ENCODE measurements around the gene SPEF2. TPM values are rescaled to one million over a fixed set of nuclear protein-coding genes. Genes with fewer than 3 reads are reported as not detected.
"Not testable (repeated sequence)": the region's sequence is repeated elsewhere in the genome, so short reads cannot be mapped to it uniquely, and the experiment has no call there.

Gene SPEF2
- total and polyA plus RNA-seq, 5 donors from 2014 or later = 0.75 to 4.4 (median 1.5) TPM

DNA sequence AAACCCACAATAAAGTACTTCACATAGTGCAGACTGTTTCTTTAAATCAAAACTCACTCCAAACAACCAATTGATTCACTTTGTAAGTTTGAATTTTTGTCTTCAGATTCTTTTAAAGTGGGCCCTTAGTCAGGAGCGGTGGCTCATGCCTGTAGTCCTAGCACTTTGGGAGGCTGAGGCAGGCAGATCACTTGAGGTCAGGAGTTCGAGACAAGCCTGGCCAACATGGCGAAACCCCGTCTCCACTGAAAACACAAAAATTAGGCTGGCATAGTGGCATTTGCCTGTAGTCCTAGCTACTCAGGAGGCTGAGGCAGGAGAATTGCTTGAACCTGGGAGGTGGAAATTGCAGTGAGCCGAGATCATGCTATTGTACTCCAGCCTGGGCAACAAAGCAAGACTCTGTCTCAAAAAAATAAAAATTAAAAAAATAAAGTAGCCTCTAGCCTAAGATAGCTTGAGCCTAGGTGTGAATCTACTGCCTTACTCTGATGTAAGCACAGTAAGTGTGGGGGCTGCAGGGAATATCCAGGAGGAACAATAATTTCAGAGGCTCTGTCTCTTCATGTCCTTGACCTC lies 238.6 kb downstream of the SPEF2 start:
- DNase-seq = peak in 1 of 3 donors; percentile 44

DNA sequence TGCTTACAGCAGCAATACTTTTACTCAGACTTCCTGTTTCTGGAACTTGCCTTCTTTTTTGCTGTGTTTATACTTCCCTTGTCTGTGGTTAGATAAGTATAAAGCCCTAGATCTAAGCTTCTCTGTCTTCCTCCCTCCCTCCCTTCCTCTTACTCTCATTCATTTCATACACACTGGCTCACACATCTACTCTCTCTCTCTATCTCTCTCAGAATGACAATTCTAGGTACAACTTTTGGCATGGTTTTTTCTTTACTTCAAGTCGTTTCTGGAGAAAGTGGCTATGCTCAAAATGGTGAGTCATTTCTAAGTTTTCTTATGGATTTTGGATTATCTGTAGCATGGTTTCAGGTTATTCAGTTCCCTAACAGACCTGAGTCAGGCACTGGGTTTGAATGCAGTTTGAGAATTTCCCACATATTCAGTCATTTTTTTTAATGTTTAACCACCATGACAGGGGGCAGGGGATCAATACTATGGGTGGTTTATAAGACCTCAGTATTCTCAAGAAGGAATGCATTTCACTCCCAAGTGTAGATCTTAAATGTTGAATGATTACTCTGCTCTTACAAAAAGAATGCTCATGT lies 239.2 kb downstream of the SPEF2 start, which contains the start of gene IL7R:
Gene IL7R, plus strand, starts transcription at position 127 of the 587 bp plus-strand sequence. Its CDS starts 87 bp downstream, at position 214.
- Mint-ChIP-seq H3K27me3 (peaks cover 4% of the 10 kb centered on the region), H3K27ac (peak within 1 kb of the TSS; percentile 100), H3K4me3 (peak within 1 kb of the TSS; percentile 77 to 94 (median 94)), H3K36me3 (peaks cover 36% of the 10 kb centered on the region), H3K4me1 (peaks cover 26 to 74% (median 50%) of the 10 kb centered on the region in 4 donors), H3K9me3 (peaks cover 0 to 2% (median 0%) of the 10 kb centered on the region in 7 donors)
- Histone ChIP-seq H3K9me3 (ENCODE audit: control insufficient read depth in 2 of 2, low read length in 2 of 2) (no peaks in the 10 kb centered on the region), H3K4me3 (ENCODE audit: low read depth, low read length) (peak within 1 kb of the TSS; percentile 100), H3K36me3 (ENCODE audit: control insufficient read depth, insufficient read depth, low read length) (peaks cover 26% of the 10 kb centered on the region), H3K4me1 (ENCODE audit: control insufficient read depth, insufficient read depth, low read length, poor library complexity, severe bottlenecking) (peaks cover 69% of the 10 kb centered on the region), H3K27me3 (ENCODE audit: control insufficient read depth, insufficient read depth, low read length) (no peaks in the 10 kb centered on the region), H3K27ac (ENCODE audit: insufficient read depth, low read length, poor library complexity, severe bottlenecking) (peak within 1 kb of the TSS; percentile 98)
- DNase-seq (peak in 2 of 3 donors; percentile 76 to 77), ATAC-seq (ENCODE audit: low read depth in 2 of 2) (peak; percentile 36 to 43)

More for the DNA sequence above, 238.6 kb downstream of the SPEF2 start:
- Histone ChIP-seq H3K4me3 (ENCODE audit: low read depth, low read length) (peak overlapping the region; percentile 100), H3K27ac (ENCODE audit: insufficient read depth, low read length, poor library complexity, severe bottlenecking) (peak overlapping the region; percentile 98), H3K36me3 (ENCODE audit: control insufficient read depth, insufficient read depth, low read length) (peaks cover 20% of the 10 kb centered on the region), H3K4me1 (ENCODE audit: control insufficient read depth, insufficient read depth, low read length, poor library complexity, severe bottlenecking) (peaks cover 69% of the 10 kb centered on the region)
- ATAC-seq (ENCODE audit: low read depth in 2 of 2); H3K27me3 Mint-ChIP-seq; H3K9me3 Mint-ChIP-seq; H3K9me3 ChIP-seq (ENCODE audit: control insufficient read depth in 2 of 2, low read length in 2 of 2); H3K27me3 ChIP-seq (ENCODE audit: control insufficient read depth, insufficient read depth, low read length): not testable (repeated sequence)
- Mint-ChIP-seq H3K4me1 (peaks cover 26 to 74% (median 46%) of the 10 kb centered on the region in 4 donors), H3K27ac (peak overlapping the region; percentile 92 to 100 (median 97)), H3K4me3 (peak overlapping the region; percentile 77 to 94 (median 93)), H3K36me3 (peaks cover 30% of the 10 kb centered on the region)

DNA sequence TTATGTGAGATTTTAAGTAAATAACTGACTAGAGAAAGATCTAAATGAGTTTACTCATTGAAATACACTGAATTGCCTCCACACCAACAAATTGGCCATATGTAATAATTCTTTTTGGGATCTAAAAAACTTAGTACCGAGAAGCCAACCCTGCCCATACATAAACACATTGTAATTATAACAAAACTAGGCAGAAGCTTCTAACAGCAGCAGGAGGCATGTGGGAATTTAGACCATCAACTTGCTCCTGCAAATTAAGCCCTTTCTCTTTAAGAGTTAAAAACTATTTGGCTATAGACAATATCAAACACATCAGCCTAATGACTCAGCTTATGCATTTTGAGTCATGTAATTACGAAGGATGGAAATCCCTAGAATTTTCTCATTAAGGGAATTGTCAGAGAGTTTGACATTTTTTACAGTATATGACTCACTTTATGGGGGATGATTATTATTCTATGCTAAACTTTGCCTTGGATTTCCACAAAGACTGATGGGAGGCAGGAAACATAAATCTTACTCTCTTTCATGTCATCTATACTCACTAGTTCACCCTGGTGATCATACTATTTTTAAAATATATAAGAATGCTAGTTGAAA lies 240.0 kb downstream of the SPEF2 start:
- ATAC-seq (ENCODE audit: low read depth in 2 of 2) (no peak), DNase-seq (peak in 2 of 3 donors; percentile 13 to 31)
- H3K4me3 ChIP-seq (ENCODE audit: low read depth, low read length) = peak overlapping the region; percentile 100

DNA sequence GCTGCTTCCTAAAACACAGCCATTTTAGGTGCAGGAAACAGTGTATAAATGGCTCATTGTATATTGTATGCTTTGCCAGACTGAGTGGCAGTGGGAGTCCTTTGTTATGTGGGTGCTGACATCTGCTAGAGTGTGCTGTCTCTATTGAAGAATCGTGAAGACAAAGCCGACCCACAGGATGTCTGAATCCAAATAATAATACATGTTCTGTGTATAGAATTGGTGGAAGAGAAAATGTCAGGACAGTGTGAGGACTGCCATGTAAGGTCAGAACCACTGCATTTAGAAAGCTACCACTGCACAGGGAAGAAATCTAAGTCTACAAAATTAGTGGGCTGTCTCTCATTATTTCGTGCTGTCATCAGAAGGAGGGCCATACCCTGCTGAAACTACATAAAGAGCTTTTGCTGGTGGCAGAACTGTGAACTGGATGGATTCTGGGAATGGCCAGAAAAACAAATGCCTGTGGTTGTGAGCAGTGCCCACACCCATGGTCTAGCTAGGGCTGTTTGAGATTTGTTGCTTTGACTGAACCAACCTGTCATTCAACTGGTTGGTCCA lies 241.5 kb downstream of the SPEF2 start:
- Mint-ChIP-seq H3K36me3 (peaks cover 60% of the 10 kb centered on the region), H3K27ac (peak overlapping the region; percentile 85 to 98 (median 93)), H3K4me1 (peaks cover 24 to 74% (median 56%) of the 10 kb centered on the region in 4 donors), H3K9me3 (peaks cover 0 to 2% (median 0%) of the 10 kb centered on the region in 7 donors), H3K27me3 (no peaks in the 10 kb centered on the region), H3K4me3 (peak overlapping the region; percentile 77 to 95 (median 94))
- DNase-seq (peak in 2 of 3 donors; percentile 13 to 57), ATAC-seq (ENCODE audit: low read depth in 2 of 2) (peak; percentile 11 to 16)
- H3K27me3 ChIP-seq (ENCODE audit: control insufficient read depth, insufficient read depth, low read length) = no peaks in the 10 kb centered on the region
- H3K4me1 ChIP-seq (ENCODE audit: control insufficient read depth, insufficient read depth, low read length, poor library complexity, severe bottlenecking) = peaks cover 63% of the 10 kb centered on the region
- peaks cover 0 to under 1% of the 10 kb centered on the region in 2 experiments for H3K9me3 ChIP-seq (ENCODE audit: control insufficient read depth in 2 of 2, low read length in 2 of 2)
- H3K36me3 ChIP-seq (ENCODE audit: control insufficient read depth, insufficient read depth, low read length) = peaks cover 49% of the 10 kb centered on the region
- H3K4me3 ChIP-seq (ENCODE audit: low read depth, low read length) = peak overlapping the region; percentile 100
- H3K27ac ChIP-seq (ENCODE audit: insufficient read depth, low read length, poor library complexity, severe bottlenecking) = peak overlapping the region; percentile 98

More for the DNA sequence above, 240.0 kb downstream of the SPEF2 start:
- Histone ChIP-seq H3K4me1 (ENCODE audit: control insufficient read depth, insufficient read depth, low read length, poor library complexity, severe bottlenecking) (peaks cover 69% of the 10 kb centered on the region), H3K27ac (ENCODE audit: insufficient read depth, low read length, poor library complexity, severe bottlenecking) (peak overlapping the region; percentile 98), H3K9me3 (ENCODE audit: control insufficient read depth in 2 of 2, low read length in 2 of 2) (no peaks in the 10 kb centered on the region), H3K36me3 (ENCODE audit: control insufficient read depth, insufficient read depth, low read length) (peaks cover 34% of the 10 kb centered on the region), H3K27me3 (ENCODE audit: control insufficient read depth, insufficient read depth, low read length) (no peaks in the 10 kb centered on the region)
- peak overlapping the region; percentile 92 to 100 (median 97) for H3K27ac Mint-ChIP-seq
- H3K36me3 Mint-ChIP-seq = peaks cover 45% of the 10 kb centered on the region
- peaks cover 26 to 74% (median 53%) of the 10 kb centered on the region in 4 donors for H3K4me1 Mint-ChIP-seq
- H3K9me3 Mint-ChIP-seq = peaks cover 0 to 2% (median 0%) of the 10 kb centered on the region in 7 donors
- H3K27me3 Mint-ChIP-seq = peaks cover 4% of the 10 kb centered on the region
- H3K4me3 Mint-ChIP-seq = peak overlapping the region; percentile 77 to 94 (median 93)

GRCh38 chr5:35860686-35861085 lies 243.0 kb downstream of the SPEF2 start:
- peaks cover 0 to 4% (median 2%) of the 10 kb centered on the region in 7 donors for H3K9me3 Mint-ChIP-seq
- peaks cover 49% of the 10 kb centered on the region for H3K4me1 ChIP-seq (ENCODE audit: control insufficient read depth, insufficient read depth, low read length, poor library complexity, severe bottlenecking)
- no peak for DNase-seq
- no peaks in the 10 kb centered on the region for H3K27me3 Mint-ChIP-seq
- no peak for ATAC-seq (ENCODE audit: low read depth in 2 of 2)
- H3K36me3 Mint-ChIP-seq = peaks cover 75% of the 10 kb centered on the region
- H3K4me3 Mint-ChIP-seq = peak overlapping the region; percentile 77 to 95 (median 94)
- H3K27me3 ChIP-seq (ENCODE audit: control insufficient read depth, insufficient read depth, low read length) = no peaks in the 10 kb centered on the region
- H3K36me3 ChIP-seq (ENCODE audit: control insufficient read depth, insufficient read depth, low read length) = peaks cover 59% of the 10 kb centered on the region
- H3K9me3 ChIP-seq (ENCODE audit: control insufficient read depth in 2 of 2, low read length in 2 of 2) = peaks cover 0 to 4% of the 10 kb centered on the region in 2 experiments
- H3K4me3 ChIP-seq (ENCODE audit: low read depth, low read length) = peak overlapping the region; percentile 100
- no peak overlapping the region for H3K27ac ChIP-seq (ENCODE audit: insufficient read depth, low read length, poor library complexity, severe bottlenecking)
- H3K4me1 Mint-ChIP-seq = peaks cover 19 to 72% (median 50%) of the 10 kb centered on the region in 4 donors
- H3K27ac Mint-ChIP-seq = peak overlapping the region; percentile 67 to 98 (median 85)

DNA sequence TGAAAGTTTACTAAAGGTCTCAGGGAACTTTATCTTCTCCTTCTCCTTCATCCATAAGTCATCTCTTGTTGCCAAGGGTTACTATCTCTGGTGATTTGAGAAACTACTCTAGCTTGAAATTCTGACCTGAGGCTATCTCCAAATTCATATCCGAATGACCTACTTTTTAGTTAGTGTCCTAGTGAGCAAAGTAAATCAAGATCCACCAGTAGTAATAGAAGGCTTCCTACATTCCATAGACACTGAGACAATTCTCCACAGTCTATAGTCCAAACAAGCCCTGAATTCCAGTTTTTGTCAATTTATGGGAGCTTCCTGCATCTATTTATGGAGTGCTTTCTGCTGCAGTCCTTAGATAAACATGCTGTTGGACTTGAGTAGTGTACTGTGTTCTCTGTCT lies 244.1 kb downstream of the SPEF2 start:
- ATAC-seq (ENCODE audit: low read depth in 2 of 2) (no peak), DNase-seq (no peak)
- peak overlapping the region; percentile 77 to 95 (median 94) for H3K4me3 Mint-ChIP-seq
- peaks cover 69% of the 10 kb centered on the region for H3K36me3 ChIP-seq (ENCODE audit: control insufficient read depth, insufficient read depth, low read length)
- H3K4me1 ChIP-seq (ENCODE audit: control insufficient read depth, insufficient read depth, low read length, poor library complexity, severe bottlenecking) = peaks cover 39% of the 10 kb centered on the region
- H3K27ac Mint-ChIP-seq = peak overlapping the region; percentile 67 to 98 (median 85)
- H3K27me3 ChIP-seq (ENCODE audit: control insufficient read depth, insufficient read depth, low read length) = no peaks in the 10 kb centered on the region
- H3K36me3 Mint-ChIP-seq = peaks cover 78% of the 10 kb centered on the region
- H3K9me3 ChIP-seq (ENCODE audit: control insufficient read depth in 2 of 2, low read length in 2 of 2) = peaks cover 0 to 4% of the 10 kb centered on the region in 2 experiments
- peak overlapping the region; percentile 100 for H3K4me3 ChIP-seq (ENCODE audit: low read depth, low read length)
- H3K27me3 Mint-ChIP-seq = no peaks in the 10 kb centered on the region
- peaks cover 0 to 4% (median 2%) of the 10 kb centered on the region in 7 donors for H3K9me3 Mint-ChIP-seq
- H3K4me1 Mint-ChIP-seq = peaks cover 27 to 71% (median 51%) of the 10 kb centered on the region in 4 donors
- peak overlapping the region; percentile 25 for H3K27ac ChIP-seq (ENCODE audit: insufficient read depth, low read length, poor library complexity, severe bottlenecking)

DNA sequence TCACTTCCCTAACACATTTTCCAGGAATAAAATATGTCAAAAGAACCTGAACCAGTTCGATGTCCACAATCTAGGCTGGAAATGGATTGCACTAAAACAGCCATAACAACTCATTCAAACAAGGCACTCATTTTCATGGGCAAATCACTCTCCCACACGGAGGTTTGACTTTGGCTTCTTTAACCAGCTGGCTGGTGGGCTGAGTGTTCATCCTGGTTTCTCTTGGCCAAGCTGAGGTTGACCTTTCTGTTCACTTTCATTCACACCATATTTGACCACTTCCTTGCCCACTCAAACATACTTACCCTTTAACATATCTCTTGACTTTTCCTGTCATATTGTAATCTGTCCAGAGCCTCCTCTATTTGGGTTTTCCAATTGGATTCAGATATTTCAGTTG lies 244.5 kb downstream of the SPEF2 start:
- Mint-ChIP-seq H3K9me3 (peaks cover 0 to 4% (median 2%) of the 10 kb centered on the region in 7 donors), H3K4me3 (peak overlapping the region; percentile 63 to 94 (median 85)), H3K36me3 (peaks cover 78% of the 10 kb centered on the region), H3K27me3 (no peaks in the 10 kb centered on the region), H3K4me1 (peaks cover 27 to 71% (median 54%) of the 10 kb centered on the region in 4 donors), H3K27ac (peak overlapping the region; percentile 67 to 98 (median 85))
- peak overlapping the region; percentile 25 for H3K27ac ChIP-seq (ENCODE audit: insufficient read depth, low read length, poor library complexity, severe bottlenecking)
- H3K4me3 ChIP-seq (ENCODE audit: low read depth, low read length) = peak overlapping the region; percentile 100
- H3K27me3 ChIP-seq (ENCODE audit: control insufficient read depth, insufficient read depth, low read length) = no peaks in the 10 kb centered on the region
- no peak for DNase-seq
- peaks cover 0 to 4% of the 10 kb centered on the region in 2 experiments for H3K9me3 ChIP-seq (ENCODE audit: control insufficient read depth in 2 of 2, low read length in 2 of 2)
- H3K4me1 ChIP-seq (ENCODE audit: control insufficient read depth, insufficient read depth, low read length, poor library complexity, severe bottlenecking) = peaks cover 43% of the 10 kb centered on the region
- no peak for ATAC-seq (ENCODE audit: low read depth in 2 of 2)
- peaks cover 70% of the 10 kb centered on the region for H3K36me3 ChIP-seq (ENCODE audit: control insufficient read depth, insufficient read depth, low read length)

Measured in CD4-positive, CD25-positive, alpha-beta regulatory T cell (primary cell).